ENCODE results near the gene CALD1.

Gene CALD1

GRCh38 chr7:134820778-134821177, 41.3 kb downstream of the CALD1 start:
- DNase-seq (ENCODE audit: insufficient read length, low spot score) (no peak), FAIRE-seq (no peak)

- no peak for FAIRE-seq
- no peak for DNase-seq (ENCODE audit: insufficient read length, low spot score)
Measured at GRCh38 chr7:134823400-134823799, 44.0 kb downstream of the CALD1 start.

DNA sequence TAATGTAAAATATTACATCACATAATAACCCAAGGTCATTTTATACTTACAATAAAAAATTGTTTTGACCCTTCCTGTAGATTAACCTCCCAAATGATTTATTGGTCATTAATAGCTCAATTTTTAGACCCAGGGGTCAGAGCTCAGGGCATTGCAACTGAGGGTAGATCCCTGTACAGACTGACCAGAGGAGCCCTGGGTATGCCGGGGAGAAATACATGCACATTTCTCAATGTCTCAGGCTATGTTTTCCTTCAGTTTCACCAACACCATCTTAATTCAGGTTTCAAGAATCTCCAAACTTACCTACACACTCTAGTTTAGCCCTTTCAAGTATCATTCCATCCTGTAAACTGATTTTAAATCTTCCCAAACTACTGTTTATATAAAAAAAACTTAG, 46.2 kb downstream of the CALD1 start:
- no peak for FAIRE-seq
- no peak for DNase-seq (ENCODE audit: insufficient read length, low spot score)

DNA sequence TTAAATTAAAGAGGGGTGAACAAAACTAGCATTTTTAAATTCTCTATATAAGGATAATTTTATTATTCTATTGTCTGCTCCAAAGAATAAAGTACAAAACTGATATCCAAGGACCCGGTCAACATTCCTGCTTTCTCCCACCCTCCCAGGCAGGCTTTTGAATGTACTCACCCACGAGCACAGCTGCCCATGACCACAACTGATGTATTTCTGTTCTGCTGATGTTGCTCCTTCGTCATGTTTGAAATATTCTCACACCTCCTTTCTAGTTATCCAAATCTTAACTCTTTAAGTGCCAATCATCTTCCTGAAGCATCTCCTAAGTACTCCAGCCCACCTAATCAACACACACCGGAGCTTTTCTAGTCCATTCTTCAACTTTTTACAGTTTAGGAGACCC, 46.7 kb downstream of the CALD1 start:
- FAIRE-seq (no peak), DNase-seq (ENCODE audit: insufficient read length, low spot score) (no peak)

DNA sequence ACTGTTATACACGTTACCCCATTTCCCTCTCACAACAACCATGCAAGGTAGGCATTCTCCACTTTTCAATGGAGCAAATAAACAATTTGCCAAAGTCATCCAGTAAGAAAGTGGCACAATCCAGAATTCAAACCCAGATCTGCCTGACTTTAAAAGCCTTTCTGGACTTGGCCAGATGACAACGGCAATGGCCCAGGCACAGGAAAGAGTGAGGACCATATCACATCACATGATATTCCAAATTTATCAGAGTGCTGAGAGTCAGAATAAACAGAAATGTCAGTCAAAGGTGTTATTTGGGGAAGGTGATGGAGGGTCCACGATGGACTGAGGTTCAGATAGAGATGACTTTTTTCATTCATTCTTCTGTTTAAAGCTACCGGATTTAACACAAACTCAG, 48.0 kb downstream of the CALD1 start:
- FAIRE-seq = no peak
- DNase-seq (ENCODE audit: insufficient read length, low spot score) = no peak

- no peak for FAIRE-seq
- no peak for DNase-seq (ENCODE audit: insufficient read length, low spot score)
Measured at GRCh38 chr7:134827889-134828288, 48.5 kb downstream of the CALD1 start.

DNA sequence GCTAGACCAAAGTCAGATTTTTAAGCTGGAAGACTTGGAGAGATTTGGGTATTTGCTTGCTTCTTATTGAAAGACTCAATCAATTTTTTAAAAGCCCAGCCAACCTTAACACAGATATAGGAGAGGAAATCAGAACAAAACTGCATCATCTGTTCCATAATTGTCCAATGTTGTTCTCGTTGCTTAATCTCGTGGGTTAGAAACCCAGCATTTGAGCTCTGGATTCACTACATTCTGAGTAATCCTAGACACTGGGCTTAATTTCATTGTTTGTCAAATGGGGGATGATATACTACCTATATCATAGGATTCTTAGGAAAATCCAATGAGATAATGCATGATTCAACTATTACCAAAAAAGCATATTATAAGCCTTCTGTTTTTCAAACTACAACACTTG, 48.9 kb downstream of the CALD1 start:
- DNase-seq (ENCODE audit: insufficient read length, low spot score) (no peak), FAIRE-seq (no peak)

DNA sequence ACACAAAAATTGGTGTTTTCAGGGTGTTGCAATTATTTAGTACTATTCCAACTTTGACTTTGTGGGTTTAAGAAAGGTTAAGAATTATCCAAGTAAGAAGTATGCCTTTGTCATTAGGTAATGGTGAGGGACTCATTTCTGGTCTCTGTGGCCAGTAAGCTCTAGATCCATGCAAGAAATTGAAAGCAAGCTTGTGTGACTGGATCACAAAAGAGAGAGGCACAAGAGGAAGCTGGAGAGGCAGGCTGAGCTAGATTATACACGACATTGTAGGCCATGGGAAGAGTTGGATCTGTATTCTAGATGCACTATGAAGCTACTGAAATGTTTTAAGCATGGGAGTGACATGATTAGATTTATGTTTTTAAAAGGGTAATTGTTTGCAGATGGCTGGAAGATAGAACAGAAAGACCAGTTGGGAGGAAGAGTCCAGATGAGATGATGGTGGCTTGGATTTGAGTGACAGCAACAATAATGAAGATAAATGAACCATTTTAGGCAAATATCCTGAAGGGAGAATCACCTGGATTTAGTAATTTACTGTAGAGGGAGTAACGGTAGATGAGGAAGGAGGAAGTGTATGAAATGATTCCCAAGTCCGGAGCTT, 50.0 kb downstream of the CALD1 start:
- FAIRE-seq = no peak

DNA sequence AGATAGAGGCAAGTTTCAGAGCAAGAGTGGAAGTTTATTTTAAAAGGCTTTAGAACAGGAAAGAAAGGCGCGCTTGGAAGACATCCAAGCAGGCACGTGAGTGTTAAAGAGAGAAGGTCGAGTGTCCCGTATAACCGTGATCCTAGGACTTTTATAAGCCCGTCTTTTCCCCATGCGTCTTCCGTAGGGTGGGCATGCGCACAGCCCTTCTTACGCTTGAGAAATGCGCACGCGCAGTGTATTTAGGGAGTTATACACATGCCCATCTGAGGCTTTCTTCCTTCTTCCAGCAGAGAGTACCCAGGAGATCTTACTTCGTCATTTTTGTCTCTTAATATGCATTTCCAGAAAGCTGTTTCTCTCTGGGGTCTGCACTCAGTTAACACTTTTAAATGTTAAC, 52.4 kb downstream of the CALD1 start:
- no peak for FAIRE-seq
- DNase-seq (ENCODE audit: insufficient read length, low spot score) = no peak

More for the DNA sequence above, 50.0 kb downstream of the CALD1 start:
- no peak for DNase-seq (ENCODE audit: insufficient read length, low spot score)

DNA sequence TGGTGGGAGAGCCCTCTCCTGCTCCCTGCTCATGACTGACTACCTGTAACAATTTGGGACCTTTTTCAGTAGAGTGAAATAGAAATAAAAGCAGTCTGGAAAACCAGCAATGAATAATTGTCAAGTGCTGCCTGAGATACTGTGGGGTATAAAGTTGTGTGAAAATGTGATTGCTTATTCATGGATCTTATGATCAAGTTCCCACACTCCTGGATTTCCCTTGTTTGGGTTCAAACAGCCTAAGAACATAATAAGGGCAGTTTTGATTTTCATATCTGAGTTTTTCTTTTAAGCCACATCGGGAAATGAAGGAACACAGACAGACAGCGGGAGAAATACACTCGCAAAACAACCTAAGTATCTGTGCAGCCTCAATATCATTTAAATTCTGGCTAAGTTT, 52.9 kb downstream of the CALD1 start:
- DNase-seq (ENCODE audit: insufficient read length, low spot score) (no peak), FAIRE-seq (no peak)

DNA sequence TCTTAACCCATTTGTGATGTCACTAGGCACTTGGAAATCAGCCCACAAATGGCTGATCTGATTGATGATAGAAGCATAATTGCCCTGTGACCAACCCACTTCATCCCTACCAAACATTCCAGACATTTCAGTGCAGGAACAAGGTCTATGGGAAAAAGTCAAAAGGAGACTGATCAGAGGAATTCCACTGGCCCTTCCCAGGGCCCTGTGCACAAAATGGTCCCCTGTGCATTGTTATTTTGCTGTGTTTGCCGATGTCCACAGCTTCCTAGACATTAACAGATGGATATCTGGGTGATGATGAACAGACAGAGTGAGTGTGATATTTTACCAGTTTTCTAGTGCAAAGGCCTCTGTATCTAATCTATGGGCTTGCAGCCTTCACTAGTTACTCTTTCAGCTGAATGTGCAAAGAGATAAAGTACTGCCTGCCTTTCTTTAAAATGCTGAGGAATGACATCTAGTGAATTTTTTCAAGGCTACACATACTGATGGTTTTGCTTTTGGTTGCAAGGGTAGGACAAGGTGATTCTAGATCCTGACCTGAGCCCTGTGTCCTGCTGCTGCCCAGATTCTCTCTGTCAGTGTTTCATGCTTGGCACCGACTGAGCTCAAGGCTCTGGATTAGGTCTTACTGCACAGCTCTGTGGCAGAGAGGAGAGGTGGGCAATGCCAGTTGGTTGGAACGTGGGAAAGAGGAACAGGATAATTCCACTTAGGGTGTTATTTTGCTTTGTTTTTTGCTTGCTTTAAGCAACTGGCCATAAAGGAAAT, 55.4 kb downstream of the CALD1 start:
- DNase-seq (ENCODE audit: insufficient read length, low spot score) = no peak
- FAIRE-seq = no peak

- DNase-seq (ENCODE audit: insufficient read length, low spot score) (no peak), FAIRE-seq (no peak)
Measured at GRCh38 chr7:134835463-134835823, 56.0 kb downstream of the CALD1 start.

- no peak for FAIRE-seq
- DNase-seq (ENCODE audit: insufficient read length, low spot score) = no peak
Measured at GRCh38 chr7:134836447-134836846, 57.0 kb downstream of the CALD1 start.

GRCh38 chr7:134839298-134839697, 59.9 kb downstream of the CALD1 start:
- no peak for FAIRE-seq
- no peak for DNase-seq (ENCODE audit: insufficient read length, low spot score)

GRCh38 chr7:134842062-134842461, 62.6 kb downstream of the CALD1 start:
- FAIRE-seq = no peak
- DNase-seq (ENCODE audit: insufficient read length, low spot score) = no peak

DNA sequence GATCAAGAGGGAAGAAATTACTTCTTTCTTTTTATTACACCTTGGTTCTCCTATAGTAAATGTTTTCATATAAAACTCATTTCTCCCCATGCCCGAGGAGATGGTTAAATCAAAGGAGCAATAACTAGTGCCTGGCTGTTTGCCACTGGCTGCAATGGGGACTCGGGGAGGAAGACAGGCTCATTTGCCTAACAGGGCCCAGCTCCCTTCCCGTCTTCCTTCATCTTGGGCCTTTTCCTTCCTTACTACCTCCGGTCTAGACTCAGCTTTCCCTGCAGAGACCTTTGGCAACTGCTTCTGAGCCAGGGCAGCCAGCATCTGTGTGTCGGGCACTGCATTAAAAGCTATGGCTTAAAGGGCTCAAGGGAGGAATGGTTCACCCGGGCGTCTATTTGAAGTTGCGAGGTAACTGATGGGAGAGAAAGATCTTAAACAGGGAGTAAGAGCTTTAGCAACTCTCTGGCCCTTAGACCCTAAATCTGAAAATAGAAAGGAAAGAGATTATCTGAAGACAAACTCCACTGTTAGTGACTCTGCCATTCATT, 63.5 kb downstream of the CALD1 start:
- FAIRE-seq (no peak), DNase-seq (ENCODE audit: insufficient read length, low spot score) (no peak)

DNA sequence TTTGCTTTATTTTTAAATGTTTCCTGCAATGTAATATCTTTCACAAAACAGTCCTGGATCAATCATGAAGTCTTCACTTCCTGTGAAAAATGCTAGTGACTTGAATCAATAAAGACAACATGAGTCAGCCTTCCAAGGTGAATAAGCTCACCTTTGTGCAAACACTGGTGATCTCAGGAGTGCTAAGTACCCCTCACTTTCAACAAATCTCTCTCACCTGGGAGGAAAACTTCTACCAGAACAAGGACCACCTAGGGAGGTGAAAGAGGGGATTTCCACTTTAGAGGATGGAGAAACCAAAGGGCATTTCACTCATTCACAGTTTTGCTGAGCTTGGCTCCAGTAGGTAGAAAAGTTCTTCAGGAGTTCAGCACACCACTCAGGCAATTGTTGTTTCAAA, 64.8 kb downstream of the CALD1 start:
- DNase-seq (ENCODE audit: insufficient read length, low spot score) (no peak), FAIRE-seq (no peak)

GRCh38 chr7:134845461-134845860, 66.0 kb downstream of the CALD1 start:
- FAIRE-seq = peak; percentile 67
- DNase-seq (ENCODE audit: insufficient read length, low spot score) = no peak

DNA sequence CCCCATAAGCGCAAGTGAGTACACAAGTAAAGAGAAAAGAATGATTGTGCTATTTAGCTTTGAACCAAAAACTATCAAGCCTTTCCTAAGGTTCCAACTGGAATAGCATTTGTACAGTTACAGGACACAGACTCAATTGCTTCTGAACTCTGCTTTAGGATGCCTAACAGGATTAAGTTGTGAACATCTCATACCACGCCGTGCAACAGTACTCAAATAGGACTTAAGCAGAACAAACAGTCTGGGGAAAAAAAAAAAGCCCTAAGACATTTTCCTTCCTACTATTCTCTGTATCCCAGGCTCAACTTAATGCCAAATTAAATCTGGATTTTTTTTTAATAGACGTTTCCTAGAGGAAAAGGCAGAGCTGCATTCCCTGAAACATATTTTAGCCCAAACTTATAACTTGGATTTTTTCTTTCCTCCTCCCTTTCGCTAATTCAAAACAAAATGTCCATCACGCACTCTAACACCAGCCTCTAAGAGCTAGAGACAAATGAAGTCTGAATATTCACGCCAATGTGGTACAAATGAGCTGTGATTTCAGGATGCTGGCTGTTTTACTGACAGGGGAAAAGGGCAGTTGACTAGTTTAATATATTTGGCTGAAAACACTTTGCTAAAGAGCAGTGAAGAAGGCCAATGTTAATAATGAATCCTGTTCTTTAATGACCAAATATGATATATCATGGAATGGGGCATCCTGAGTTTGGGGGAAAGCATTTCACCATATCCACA, 68.6 kb downstream of the CALD1 start:
- no peak for DNase-seq (ENCODE audit: insufficient read length, low spot score)
- no peak for FAIRE-seq

DNA sequence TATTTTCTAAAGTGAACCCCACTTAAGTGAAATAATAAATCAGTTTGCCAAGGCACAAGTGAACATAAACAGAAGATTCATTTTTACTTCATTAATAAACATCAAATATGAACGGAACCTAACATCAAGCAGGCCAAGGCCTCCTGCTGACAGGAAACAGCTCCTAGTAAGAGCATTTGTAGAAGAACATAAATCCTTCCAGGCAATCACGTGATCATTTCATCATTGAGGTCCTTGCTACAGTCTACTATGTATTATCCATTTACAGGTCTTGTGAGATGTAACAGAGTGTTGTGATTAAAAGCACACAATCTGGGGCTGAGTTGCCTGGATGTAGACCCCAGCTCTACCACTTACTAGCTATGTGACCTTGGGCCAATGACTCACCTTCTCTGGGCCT, 70.6 kb downstream of the CALD1 start:
- DNase-seq (ENCODE audit: insufficient read length, low spot score) = no peak
- FAIRE-seq = no peak

- no peak for FAIRE-seq
- DNase-seq (ENCODE audit: insufficient read length, low spot score) = no peak
Measured at GRCh38 chr7:134851141-134851540, 71.7 kb downstream of the CALD1 start.

DNA sequence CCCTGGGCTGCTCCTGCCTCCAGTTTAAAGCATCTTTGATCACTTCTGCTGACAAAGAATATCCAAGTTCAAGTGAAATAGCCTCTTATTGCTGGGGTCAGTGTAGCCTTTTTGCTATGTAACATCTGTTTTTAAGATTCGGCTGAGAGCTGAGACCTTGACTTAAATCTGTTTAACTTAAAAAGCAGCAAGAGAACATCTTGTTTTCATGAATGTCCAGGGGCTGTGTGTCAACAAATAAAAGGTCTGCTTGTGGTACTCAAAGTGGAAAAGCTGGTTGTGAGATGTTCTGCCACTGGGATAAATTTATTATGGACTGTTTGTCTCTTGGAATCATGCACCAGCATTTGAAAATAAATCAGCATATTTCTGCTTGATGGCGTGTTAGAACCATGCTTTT, 73.2 kb downstream of the CALD1 start:
- FAIRE-seq = no peak
- no peak for DNase-seq (ENCODE audit: insufficient read length, low spot score)
